DOHH2 (cell line): Measurements from ENCODE around the gene C6orf52.

Experiments used
- CTCF ChIP-seq: fragments of 200-600 bp; sonication (generic); IDR thresholded peaks from one replicate; pipeline ENCODE4 v1.5.1; 2014; ENCODE audit warnings: antibody characterized with exemption, mild to moderate bottlenecking, low read depth, low read length; ENCODE audit not compliant: poor library complexity, severe bottlenecking
- EZH2phosphoT487 ChIP-seq: fragments of 200-600 bp; sonication (generic); IDR thresholded peaks from 2 replicates; pipeline ENCODE4 v1.6.1; 2017; ENCODE audit warnings: borderline replicate concordance, mild to moderate bottlenecking, antibody characterized with exemption, low read length, moderate library complexity, mixed read lengths

- TF ChIP-seq CTCF (no peak), EZH2phosphoT487 (no peak)
Observed at GRCh38 chr6:10719296-10719963, 25.0 kb upstream of the C6orf52 start.
